Measurements from ENCODE around the gene KCNN1.

The KCNN1 gene

GRCh38 chr19:17950310-17951156 lies 16.4 kb upstream of the KCNN1 start:
- in situ Hi-C loops (cut with HindIII; ENCODE audit: low pct_ligation_motif_present, low sequenced_read_pairs), result loop anchor here (10.0 kb wide), 1 partner anchor 426 kb away; a partner anchor contains a TSS
- no peak for DNase-seq
- H3K36me3 ChIP-seq (replicated peaks), result no peaks in the 10 kb centered on the region
- H3K27ac ChIP-seq, result no peak overlapping the region
- peaks cover 56% of the 10 kb centered on the region for H3K27me3 ChIP-seq (replicated peaks)
- H3K4me3 ChIP-seq (ENCODE audit: low read depth, low read length), result no peak overlapping the region
- no peak for TF ChIP-seq CTCF (IDR thresholded peaks at IDR 0.05; ENCODE audit: low read depth, low read length, missing control alignments)

GRCh38 chr19:17951157-17951989 lies 15.5 kb upstream of the KCNN1 start:
- in situ Hi-C loops (cut with HindIII; ENCODE audit: low pct_ligation_motif_present, low sequenced_read_pairs), result loop anchor here (10.0 kb wide), 1 partner anchor 427 kb away; a partner anchor contains a TSS
- Histone ChIP-seq H3K36me3 (replicated peaks) (no peaks in the 10 kb centered on the region), H3K4me3 (ENCODE audit: low read depth, low read length) (no peak overlapping the region), H3K27ac (no peak overlapping the region), H3K27me3 (replicated peaks) (peaks cover 61% of the 10 kb centered on the region)
- TF ChIP-seq CTCF (IDR thresholded peaks at IDR 0.05; ENCODE audit: low read depth, low read length, missing control alignments), result no peak
- DNase-seq, result no peak

GRCh38 chr19:17951990-17952976 lies 14.6 kb upstream of the KCNN1 start:
- no peak overlapping the region for H3K4me3 ChIP-seq (ENCODE audit: low read depth, low read length)
- DNase-seq, result no peak
- in situ Hi-C loops (cut with HindIII; ENCODE audit: low pct_ligation_motif_present, low sequenced_read_pairs), result loop anchor here (10.0 kb wide), 1 partner anchor 427 kb away; a partner anchor contains a TSS
- no peak overlapping the region for H3K27ac ChIP-seq
- no peak for TF ChIP-seq CTCF (IDR thresholded peaks at IDR 0.05; ENCODE audit: low read depth, low read length, missing control alignments)
- H3K27me3 ChIP-seq (replicated peaks), result peaks cover 62% of the 10 kb centered on the region
- H3K36me3 ChIP-seq (replicated peaks), result no peaks in the 10 kb centered on the region

- no peak for DNase-seq
- Histone ChIP-seq H3K27me3 (replicated peaks) (peaks cover 68% of the 10 kb centered on the region), H3K36me3 (replicated peaks) (no peaks in the 10 kb centered on the region), H3K4me3 (ENCODE audit: low read depth, low read length) (no peak overlapping the region), H3K27ac (no peak overlapping the region)
- no peak for TF ChIP-seq CTCF (IDR thresholded peaks at IDR 0.05; ENCODE audit: low read depth, low read length, missing control alignments)
- in situ Hi-C loops (cut with HindIII; ENCODE audit: low pct_ligation_motif_present, low sequenced_read_pairs), result loop anchor here (10.0 kb wide), 1 partner anchor 429 kb away; a partner anchor contains a TSS
Observed at GRCh38 chr19:17953316-17953801, 13.5 kb upstream of the KCNN1 start.

GRCh38 chr19:17953869-17954268 lies 13.0 kb upstream of the KCNN1 start:
- in situ Hi-C loops (cut with HindIII; ENCODE audit: low pct_ligation_motif_present, low sequenced_read_pairs), result loop anchor here (10.0 kb wide), 1 partner anchor 429 kb away; a partner anchor contains a TSS
- Histone ChIP-seq H3K4me3 (ENCODE audit: low read depth, low read length) (no peak overlapping the region), H3K27ac (no peak overlapping the region), H3K27me3 (replicated peaks) (peaks cover 68% of the 10 kb centered on the region), H3K36me3 (replicated peaks) (no peaks in the 10 kb centered on the region)
- no peak for TF ChIP-seq CTCF (IDR thresholded peaks at IDR 0.05; ENCODE audit: low read depth, low read length, missing control alignments)
- no peak for DNase-seq
